A549 (cell line): ENCODE data around the gene SERP1. TPM values are rescaled to one million over a fixed set of nuclear protein-coding genes. Genes with fewer than 3 reads are reported as not detected.

Experiments
- ATAC-seq, 2 experiments: fragments of 200-7000 bp in 1 of 2; fragments of >200 bp in 1 of 2; cut with Nextera tagmentation in 1 of 2; cut with Tn5 transposase in 1 of 2; 3 replicates each; pipeline versions ENCODE4 v1.8.0 to v1.9.1; 2018 to 2020; ENCODE audit warnings: mild to moderate bottlenecking in 1 of 2, moderate library complexity in 1 of 2
- CTCF ChIA-PET: fragments of 300-600 bp; sonication (Branson Sonifier 250); formaldehyde crosslinking; extraction: SDS; loops from one replicate; lab custom pipeline; 2021; ENCODE audit warnings: antibody characterized with exemption, inconsistent platforms; lab: Yijun Ruan, JAX
- POLR2A ChIA-PET: fragments of 350-600 bp; formaldehyde crosslinking; extraction: SDS; loops from one replicate; lab custom pipeline; 2021; ENCODE audit warnings: antibody characterized with exemption, inconsistent platforms; lab: Yijun Ruan, JAX
- DNase-seq, 2 experiments: peaks; one replicate each; pipeline versions ENCODE4 v3.0.0 to v3.0.0-alpha.2; 2011 to 2016; ENCODE audit warnings: low read depth in 1 of 2, low spot score in 1 of 2
- FAIRE-seq: peaks from 2 replicates; lab custom pipeline; 2011; peaks lifted over from hg19 to GRCh38; lab: Jason Lieb, UNC
- H3K27ac ChIP-seq, 2 experiments: fragments of >200 bp; sonication (Bioruptor Twin); formaldehyde crosslinking; 3 replicates each; pipeline ENCODE4 v1.5.1; 2016 to 2017
- H3K4me1 ChIP-seq: fragments of >200 bp; sonication (Bioruptor Twin); formaldehyde crosslinking; 3 replicates; pipeline ENCODE4 v1.6.1; 2016
- H3K4me2 ChIP-seq: fragments of >200 bp; sonication (Bioruptor Twin); formaldehyde crosslinking; 3 replicates; pipeline ENCODE4 v1.6.1; 2016
- H3K4me3 ChIP-seq: fragments of >200 bp; sonication (Bioruptor Twin); formaldehyde crosslinking; 3 replicates; pipeline ENCODE4 v1.5.1; 2016
- H3K9me3 ChIP-seq: fragments of >200 bp; sonication (Bioruptor Twin); formaldehyde crosslinking; 3 replicates; pipeline ENCODE4 v1.6.1; 2016
- BHLHE40 ChIP-seq: IDR thresholded peaks from 2 replicates; pipeline ENCODE4 v1.6.1; 2012; ENCODE audit warnings: low read depth, low read length, inconsistent platforms
- CBX2 ChIP-seq: fragments of 200-600 bp; sonication (generic); IDR thresholded peaks from 2 replicates; pipeline ENCODE4 v1.6.1; 2016; ENCODE audit warnings: low read depth, mild to moderate bottlenecking, borderline replicate concordance
- CHD4 ChIP-seq: fragments of 200-600 bp; sonication (generic); IDR thresholded peaks from 2 replicates; pipeline ENCODE4 v1.6.1; 2016; ENCODE audit warnings: antibody characterized with exemption, mild to moderate bottlenecking, borderline replicate concordance
- CTCF ChIP-seq: fragments of >200 bp; sonication (Bioruptor Twin); formaldehyde crosslinking; IDR thresholded peaks from 3 replicates; pipeline ENCODE4 v1.5.1; 2016
- EP300 ChIP-seq, 2 experiments: fragments of >200 bp; sonication (Bioruptor Twin); formaldehyde crosslinking; IDR thresholded peaks; 2 replicates in 1 of 2; 3 replicates in 1 of 2; pipeline ENCODE4 v1.6.1; 2016 to 2017
- ESRRA ChIP-seq: fragments of 150-350 bp; IDR thresholded peaks from 2 replicates; pipeline ENCODE4 v1.6.1; 2014; ENCODE audit warnings: mild to moderate bottlenecking, low read length, borderline replicate concordance
- FOSL2 ChIP-seq, 2 experiments: fragments of 450-650 bp in 1 of 2; fragments of >200 bp in 1 of 2; sonication (Bioruptor Twin) in 1 of 2; formaldehyde crosslinking; IDR thresholded peaks; 2 replicates each; pipeline versions ENCODE4 v1.5.0 to v1.6.1; 2016 to 2020; ENCODE audit warnings: mild to moderate bottlenecking in 1 of 2, moderate library complexity in 1 of 2
- GATA3 ChIP-seq: IDR thresholded peaks from 2 replicates; pipeline ENCODE4 v1.6.1; 2012; ENCODE audit warnings: borderline replicate concordance
- HMGXB4 ChIP-seq: fragments of 250-450 bp; sonication (Bioruptor Pico); IDR thresholded peaks from 2 replicates; pipeline ENCODE4 v1.5.0; 2021; ENCODE audit warnings: mild to moderate bottlenecking, moderate library complexity, borderline replicate concordance
- HOXB5 ChIP-seq: fragments of 250-450 bp; sonication (Bioruptor Pico); IDR thresholded peaks from 2 replicates; pipeline ENCODE4 v1.5.0; 2020; ENCODE audit warnings: mild to moderate bottlenecking, moderate library complexity
- KDM1A ChIP-seq: fragments of 200-600 bp; sonication (generic); IDR thresholded peaks from 2 replicates; pipeline ENCODE4 v1.6.1; 2016; ENCODE audit warnings: low read depth, mild to moderate bottlenecking
- MAX ChIP-seq: IDR thresholded peaks from 2 replicates; pipeline ENCODE4 v1.6.1; 2012
- PBX3 ChIP-seq: IDR thresholded peaks from 2 replicates; pipeline ENCODE4 v1.6.1; 2012
- POLR2A ChIP-seq: IDR thresholded peaks from 2 replicates; pipeline ENCODE4 v1.6.1; 2012; ENCODE audit warnings: mild to moderate bottlenecking, low read length
- POLR2AphosphoS2 ChIP-seq: conservative IDR thresholded peaks from 2 replicates; pipeline ENCODE4 v1.6.1; 2012; ENCODE audit warnings: low read length, improper control_type of control experiment, inconsistent platforms
- RARB ChIP-seq: fragments of 250-450 bp; sonication (Bioruptor Pico); IDR thresholded peaks from 2 replicates; pipeline ENCODE4 v1.8.0; 2021; ENCODE audit warnings: mild to moderate bottlenecking, moderate library complexity
- RCOR1 ChIP-seq: fragments of 150-350 bp; IDR thresholded peaks from 2 replicates; pipeline ENCODE4 v1.6.1; 2014; ENCODE audit warnings: antibody characterized with exemption, low read length, low read depth
- SMC3 ChIP-seq: fragments of >200 bp; sonication (Bioruptor Twin); formaldehyde crosslinking; IDR thresholded peaks from 3 replicates; pipeline ENCODE4 v1.6.1; 2018; ENCODE audit warnings: inconsistent platforms
- SREBF2 ChIP-seq: fragments of 450-650 bp; IDR thresholded peaks from 2 replicates; pipeline ENCODE4 v1.6.1; 2014; ENCODE audit warnings: mild to moderate bottlenecking, moderate library complexity
- ZC3H11A ChIP-seq: fragments of 450-650 bp; IDR thresholded peaks from 2 replicates; pipeline ENCODE4 v1.6.1; 2014; ENCODE audit warnings: antibody characterized with exemption, mild to moderate bottlenecking
- WGBS: methylation state at CpG from one replicate; pipeline ENCODE4 v1.1.6; 2017; ENCODE audit errors: missing lambda C conversion rate; 5-methylcytosine and 5-hydroxymethylcytosine counted together
- polyA plus RNA-seq, 4 experiments: library from polyadenylated mRNA; depleted of rRNA in 3 of 4; stranded (reverse); fragments of >200 nt; fragmentation: RNase III in 1 of 4; extraction: RNeasy Plus Mini Kit Qiagen cat#74134 plus additional on column Dnase treatment in 1 of 4; gene quantifications; 2 replicates in 3 of 4; 3 replicates in 1 of 4; pipeline ENCODE4 v1.2.3, GENCODE V29; 2011 to 2017
- TF ChIP-seq, protein P1 (sequence below): fragments of 250-450 bp; sonication (Bioruptor Pico); IDR thresholded peaks from 2 replicates; pipeline ENCODE4 v1.5.0; 2020; ENCODE audit warnings: low read depth, mild to moderate bottlenecking, moderate library complexity

The SERP1 gene
- polyA plus RNA-seq, 2 of the 4 experiments (the other 2 are of a cell fraction) = 84.3 to 94.7 TPM

DNA sequence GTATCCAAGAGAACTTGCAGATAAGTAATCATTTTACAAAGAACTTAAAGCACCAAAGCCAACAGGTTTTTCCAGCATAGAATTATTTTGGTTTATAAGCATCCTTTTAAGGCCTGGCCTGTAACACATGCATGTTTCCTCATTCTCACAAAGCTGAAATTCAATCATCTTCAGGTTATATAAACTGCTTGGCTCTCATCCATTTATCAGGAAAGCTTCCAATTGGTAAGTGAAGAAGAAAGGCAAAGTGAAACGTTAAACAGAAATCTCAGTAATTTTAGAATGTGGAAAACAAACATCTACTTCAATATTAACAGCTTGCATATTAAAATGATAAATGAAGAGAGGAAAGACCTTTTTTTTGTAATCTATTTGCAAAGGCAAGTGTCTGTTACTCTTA is 1.6 kb downstream of the SERP1 start:
- Histone ChIP-seq H3K4me3 (peak overlapping the region; percentile 94), H3K4me1 (peaks cover 20% of the 10 kb centered on the region), H3K4me2 (peak overlapping the region; percentile 82), H3K27ac (no peak overlapping the region; a peak in 1 of 6 replicates), H3K9me3 (no peaks in the 10 kb centered on the region)
- FAIRE-seq (no peak), DNase-seq (no peak), ATAC-seq (no peak)
- ChIA-PET POLR2A (no interaction called here), CTCF (interaction anchor here (0.9 to 1.3 kb wide), 5 partner anchors 10 to 608 kb away, joined by 3 to 6 read pairs (median 3); no protein-coding TSS in a partner anchor)
- TF ChIP-seq PBX3 = no peak
- TF ChIP-seq POLR2A = no peak
- TF ChIP-seq MAX = no peak
- no peak for TF ChIP-seq SREBF2
- TF ChIP-seq CBX2 = no peak
- TF ChIP-seq CHD4 = no peak
- TF ChIP-seq, protein P1, sequence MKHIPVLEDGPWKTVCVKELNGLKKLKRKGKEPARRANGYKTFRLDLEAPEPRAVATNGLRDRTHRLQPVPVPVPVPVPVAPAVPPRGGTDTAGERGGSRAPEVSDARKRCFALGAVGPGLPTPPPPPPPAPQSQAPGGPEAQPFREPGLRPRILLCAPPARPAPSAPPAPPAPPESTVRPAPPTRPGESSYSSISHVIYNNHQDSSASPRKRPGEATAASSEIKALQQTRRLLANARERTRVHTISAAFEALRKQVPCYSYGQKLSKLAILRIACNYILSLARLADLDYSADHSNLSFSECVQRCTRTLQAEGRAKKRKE (CRISPR knock-in tag) = no peak
- no peak for TF ChIP-seq KDM1A
- no peak for TF ChIP-seq RCOR1
- TF ChIP-seq ZC3H11A = no peak
- no peak for TF ChIP-seq POLR2AphosphoS2
- no peak for TF ChIP-seq ESRRA
- TF ChIP-seq CTCF = no peak
- TF ChIP-seq HOXB5 = no peak
- TF ChIP-seq EP300 (IDR thresholded peaks at IDR 0.05) = no peak
- no peak for TF ChIP-seq RARB (CRISPR knock-in tag)
- TF ChIP-seq GATA3 = no peak
- no peak for TF ChIP-seq BHLHE40
- WGBS = 2% methylated on average over 1 of the region's 1 CpG

- FAIRE-seq (no peak), ATAC-seq (no peak), DNase-seq (no peak)
- Histone ChIP-seq H3K9me3 (no peaks in the 10 kb centered on the region), H3K4me3 (0 out of 3 replicates have a peak overlapping the region, but pooled peaks have one; percentile 94), H3K27ac (no peak overlapping the region), H3K4me2 (peak overlapping the region; percentile 82), H3K4me1 (peaks cover 20% of the 10 kb centered on the region)
- ChIA-PET CTCF (interaction anchor here (0.6 to 1.2 kb wide), 3 partner anchors 91 to 306 kb away, joined by 3 to 6 read pairs (median 4); no protein-coding TSS in a partner anchor), POLR2A (no interaction called here)
- TF ChIP-seq SMC3 (no peak), FOSL2 (IDR thresholded peaks at IDR 0.05) (no peak), FOSL2 (CRISPR knock-in tag; IDR thresholded peaks at IDR 0.05) (peak; percentile 54)
Observed at GRCh38 chr3:150544041-150544440, 2.3 kb downstream of the SERP1 start.

DNA sequence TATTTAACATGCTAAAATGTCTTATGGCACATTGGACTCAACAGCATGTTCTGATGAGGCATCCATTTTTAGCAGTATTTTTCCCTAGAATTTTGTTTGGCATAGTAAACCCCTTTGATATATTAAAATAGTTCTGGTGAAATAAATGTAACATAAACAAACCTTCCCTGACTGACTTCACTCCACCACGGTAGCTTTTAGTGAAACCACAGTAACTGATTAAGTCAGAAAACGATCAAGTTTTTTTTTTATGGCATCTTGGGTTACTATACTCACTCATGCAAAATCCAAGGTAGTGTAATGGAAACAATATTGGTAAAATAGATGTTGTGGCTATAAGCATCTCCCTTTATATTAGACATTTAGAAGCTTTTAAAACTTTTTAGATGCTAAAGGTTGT is 2.8 kb downstream of the SERP1 start:
- ATAC-seq = no peak
- Histone ChIP-seq H3K27ac (no peak overlapping the region), H3K9me3 (no peaks in the 10 kb centered on the region)
- CTCF ChIA-PET = no interaction called here
- TF ChIP-seq CBX2 = no peak
- 0 out of 2 replicates have a peak, but pooled peaks have one; percentile 8 for TF ChIP-seq HMGXB4 (CRISPR knock-in tag)
- TF ChIP-seq, all 56 proteins: peak for 1
- Histone ChIP-seq H3K4me1 (peaks cover 20% of the 10 kb centered on the region), H3K4me3 (no peak overlapping the region), H3K4me2 (peak overlapping the region; percentile 82; the same call in 1 of the 3 replicates)
- WGBS = 90% methylated on average over 2 of the region's 2 CpGs
- POLR2A ChIA-PET = no interaction called here
- no peak for DNase-seq
- FAIRE-seq = no peak
